Activated T-helper 1 cell treated with anti-CD3 and anti-CD28 coated beads, Interleukin-2, amount 50 U/mL, for 16 hours (primary cell): ENCODE results near the gene ANKRD35.

ENCODE experiments used
- DNase-seq, 2 donors: peaks; one replicate each; pipeline ENCODE4 v3.0.0-alpha.2; 2020; ENCODE audit warnings: low read depth in 1 of 2, low spot score in 1 of 2

ANKRD35 gene

DNA sequence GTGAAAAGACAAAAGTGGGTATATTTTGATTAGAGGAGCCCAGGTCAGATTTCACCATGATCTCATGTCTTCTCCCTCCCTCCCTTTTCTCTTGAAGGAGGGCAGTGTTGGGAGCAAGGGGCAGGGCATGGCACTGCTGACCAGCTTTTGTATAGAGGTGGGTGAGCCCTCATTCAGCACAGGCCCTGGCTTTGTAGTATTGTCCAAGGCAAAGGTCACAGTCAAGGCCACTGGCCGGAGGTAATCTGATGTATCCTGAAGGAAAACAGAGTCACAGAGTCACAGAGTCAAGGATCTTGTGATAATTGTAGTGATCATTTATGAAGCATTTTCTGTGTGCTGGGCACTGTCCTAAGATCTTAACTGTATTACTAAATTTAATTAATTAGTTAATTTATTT, 12.3 kb upstream of the ANKRD35 start:
- DNase-seq, result no peak

GRCh38 chr1:145895471-145895870, 9.8 kb upstream of the ANKRD35 start:
- DNase-seq, result no peak

DNA sequence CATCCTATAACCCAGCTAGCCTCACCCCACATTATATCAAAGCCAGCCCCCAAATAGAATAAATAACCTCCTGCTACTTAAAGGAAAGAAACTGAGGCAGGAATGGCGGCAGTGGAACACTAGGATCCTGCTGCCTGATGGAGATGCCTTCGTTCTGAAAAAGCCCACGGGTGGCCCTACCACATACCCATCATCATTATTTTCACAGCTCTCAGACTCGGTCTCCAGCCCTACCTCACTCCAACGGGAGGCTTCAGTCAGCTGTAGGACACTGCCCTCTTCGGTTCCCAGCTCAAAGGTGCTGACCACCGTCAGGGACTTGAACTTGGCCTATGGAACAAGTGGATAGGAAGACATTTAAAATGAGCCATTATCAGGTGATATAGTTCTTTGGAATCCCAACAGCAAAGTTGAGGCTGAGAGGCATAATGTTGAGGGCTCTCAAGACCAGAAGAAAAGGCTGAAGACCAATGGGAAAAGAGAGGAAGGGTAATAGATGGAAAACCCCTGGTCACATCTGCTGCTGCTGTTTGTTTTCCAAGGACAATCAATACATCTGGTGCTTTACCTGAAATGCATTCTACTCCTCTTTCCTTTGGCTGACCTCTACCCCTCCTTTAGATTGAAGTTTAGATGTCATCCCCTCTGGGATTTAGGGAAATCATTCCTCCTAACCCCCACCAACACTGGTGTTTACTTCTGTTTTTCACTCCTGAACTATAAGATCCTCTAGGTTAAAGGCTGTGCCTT, 7.8 kb upstream of the ANKRD35 start:
- no peak for DNase-seq

- no peak for DNase-seq
Measured at GRCh38 chr1:145892486-145893087, 6.9 kb upstream of the ANKRD35 start.

DNA sequence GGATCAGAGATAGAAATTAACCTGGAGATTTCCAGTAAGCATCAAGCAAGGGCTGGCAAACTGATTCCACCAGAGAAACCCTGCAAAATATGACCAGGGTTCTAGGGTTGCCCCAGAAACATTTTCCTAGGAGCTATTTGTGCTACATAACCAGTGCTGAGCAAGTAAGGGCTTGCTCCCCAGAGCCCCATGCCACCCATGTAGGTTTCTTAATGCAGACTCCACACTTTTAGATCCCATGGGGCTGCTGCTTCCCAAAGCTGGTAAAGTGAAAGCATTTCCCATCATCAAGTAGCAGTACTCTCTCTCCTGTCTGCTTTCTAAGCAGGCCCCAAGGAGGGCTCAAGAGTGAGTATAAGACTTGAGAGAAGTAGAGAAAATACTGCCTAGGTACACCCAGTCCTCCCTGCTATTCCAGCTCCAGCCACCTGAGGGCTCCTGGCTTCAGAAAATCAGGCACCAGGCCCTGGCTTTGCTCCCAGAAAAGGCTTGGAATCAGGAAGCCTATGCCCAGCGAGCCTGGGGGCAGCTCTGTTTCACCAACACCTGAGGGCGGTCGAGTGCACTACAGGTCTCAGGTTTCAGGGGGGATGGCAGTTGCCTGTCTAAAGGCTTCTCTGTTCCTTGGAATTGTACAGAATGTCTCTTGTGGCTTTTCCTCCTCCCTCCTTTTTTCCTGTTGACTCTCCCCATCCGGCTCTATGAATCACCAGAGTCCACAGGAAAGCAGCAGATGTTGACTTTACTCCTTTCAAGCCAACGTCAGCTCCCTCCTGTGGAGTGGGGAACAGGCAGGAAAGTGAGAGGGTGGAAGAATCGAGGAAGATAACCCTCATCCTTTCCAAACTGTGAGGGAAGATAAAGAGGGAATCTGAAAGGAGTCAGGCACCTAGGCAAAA, 6.2 kb upstream of the ANKRD35 start:
- peak; percentile 11 to 14 for DNase-seq

- no peak for DNase-seq
Measured at GRCh38 chr1:145891143-145891542, 5.5 kb upstream of the ANKRD35 start.

- no peak for DNase-seq
Measured at GRCh38 chr1:145889722-145890121, 4.1 kb upstream of the ANKRD35 start.

DNA sequence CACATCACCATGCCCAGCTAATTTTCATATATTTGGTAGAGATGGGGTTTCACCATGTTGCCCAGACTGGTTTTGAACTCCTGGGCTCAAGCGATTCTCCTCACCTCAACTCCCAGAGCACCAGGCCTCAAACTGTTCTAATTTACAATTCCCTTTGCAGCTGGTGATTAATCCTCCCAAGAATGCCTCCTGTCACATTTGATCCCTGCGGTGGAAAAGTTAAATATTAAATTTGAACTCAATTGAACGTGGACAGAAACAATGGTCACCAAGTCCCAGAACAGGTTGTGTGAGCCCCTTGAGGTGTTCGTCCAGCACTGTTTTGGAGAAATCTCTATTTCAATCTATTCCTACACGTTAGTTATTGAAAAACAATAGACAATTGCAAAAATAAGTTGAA, 2.0 kb upstream of the ANKRD35 start:
- no peak for DNase-seq

DNA sequence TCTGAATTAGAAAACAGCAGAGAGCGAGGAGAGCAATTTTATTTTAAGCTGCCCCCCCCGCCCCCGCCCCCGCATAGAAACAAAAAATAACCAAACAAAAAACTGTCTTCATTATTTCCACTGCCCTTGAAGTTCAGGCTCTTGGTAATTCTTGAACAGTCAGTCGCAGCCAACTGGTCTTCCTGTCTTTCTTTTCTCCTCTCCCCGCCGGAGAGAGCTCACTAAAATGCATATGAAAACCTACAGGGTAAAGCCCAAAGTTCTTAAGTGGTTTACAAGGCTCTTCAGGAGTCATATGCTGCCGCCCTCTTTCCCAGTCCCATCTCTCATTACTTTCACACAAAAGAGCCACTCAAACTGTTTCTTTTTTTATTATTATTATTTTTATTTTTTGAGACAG, 1.1 kb upstream of the ANKRD35 start:
- DNase-seq, result no peak

DNA sequence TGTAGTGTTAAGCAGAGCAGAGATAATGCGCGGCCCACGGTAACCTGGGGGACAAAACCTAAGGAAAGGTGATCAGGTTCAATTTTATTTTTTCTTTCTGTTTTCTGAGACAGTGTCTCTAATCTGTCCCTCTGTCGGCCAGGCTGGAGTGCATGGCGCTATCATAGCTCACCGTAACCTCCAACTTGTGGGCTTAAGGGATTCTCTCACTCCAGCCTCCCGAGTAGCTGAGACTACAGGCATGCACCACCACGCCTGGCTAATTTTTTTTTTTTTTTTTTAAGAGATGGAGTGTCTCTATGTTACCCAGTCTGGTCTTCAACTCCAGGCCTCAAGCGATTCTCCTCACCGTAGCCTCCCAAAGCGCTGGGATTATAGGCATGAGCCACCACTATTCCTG, 724 bp upstream of the ANKRD35 start:
- DNase-seq, result no peak

DNA sequence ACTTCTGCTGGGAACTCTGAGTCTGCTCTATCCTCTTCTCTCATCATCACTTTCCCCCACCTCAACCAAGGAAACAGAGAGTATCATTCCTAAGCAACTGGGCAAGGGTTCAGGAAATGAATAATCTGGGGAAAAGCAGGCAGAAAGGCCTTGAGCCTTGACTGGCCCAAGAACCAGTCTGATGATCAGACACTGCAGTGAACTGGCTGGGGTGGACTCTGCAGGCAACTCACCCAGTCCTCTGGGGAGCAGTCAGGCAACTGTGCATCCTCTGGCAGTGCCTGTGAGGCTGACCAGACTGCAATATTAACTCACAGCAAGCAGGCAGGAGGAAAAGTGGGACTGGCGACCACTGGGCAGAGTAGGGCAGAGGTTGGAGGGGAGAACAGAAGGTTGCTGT, 991 bp downstream of the ANKRD35 start:
- DNase-seq, result no peak

- no peak for DNase-seq
Measured at GRCh38 chr1:145879775-145880174, 5.9 kb downstream of the ANKRD35 start.

- DNase-seq, result no peak
Measured at GRCh38 chr1:145878724-145879123, 6.9 kb downstream of the ANKRD35 start.

GRCh38 chr1:145877923-145878486, 7.7 kb downstream of the ANKRD35 start:
- no peak for DNase-seq

DNA sequence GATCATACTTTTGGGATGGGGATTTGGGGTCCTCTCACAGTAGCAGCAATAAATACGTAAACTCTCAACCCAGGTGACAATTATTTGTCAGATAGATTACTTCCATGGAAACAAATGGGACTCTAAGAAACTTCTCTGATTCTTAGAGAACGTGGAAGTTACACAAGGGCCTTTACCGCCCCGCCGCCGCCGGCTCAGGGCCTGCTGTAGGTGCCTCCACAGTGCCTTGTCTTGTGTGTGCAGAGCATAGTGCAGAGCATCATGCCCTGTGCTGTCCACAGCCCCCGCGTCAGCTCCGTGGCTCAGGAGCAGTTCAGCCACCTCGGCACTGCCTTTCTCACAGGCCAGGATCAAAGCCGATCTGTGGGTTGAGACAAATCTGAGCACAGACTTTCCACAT, 11.0 kb downstream of the ANKRD35 start:
- DNase-seq, result no peak

- DNase-seq, result peak in 1 of 2 donors; percentile 14
Measured at GRCh38 chr1:145871994-145872924, 13.4 kb downstream of the ANKRD35 start.

DNA sequence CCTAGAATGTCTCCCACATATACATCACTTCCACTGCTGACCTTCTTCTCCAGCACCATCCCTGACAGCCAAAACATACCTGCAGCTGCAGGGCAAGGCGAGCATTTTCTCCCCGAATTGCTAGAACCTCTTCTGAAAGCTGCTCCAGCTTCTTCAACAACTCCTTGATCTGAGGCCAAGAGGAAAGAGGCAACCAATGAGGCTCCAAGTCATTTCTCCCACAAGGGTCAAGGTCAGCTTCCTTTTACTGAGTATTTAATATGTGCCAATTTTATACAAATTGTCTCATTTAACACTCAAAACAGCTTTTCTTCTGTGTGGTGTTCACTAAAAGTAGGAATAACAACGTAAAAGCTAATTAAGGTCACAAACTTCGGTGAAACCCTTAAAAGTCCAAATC, 17.4 kb downstream of the ANKRD35 start:
- no peak for DNase-seq

DNA sequence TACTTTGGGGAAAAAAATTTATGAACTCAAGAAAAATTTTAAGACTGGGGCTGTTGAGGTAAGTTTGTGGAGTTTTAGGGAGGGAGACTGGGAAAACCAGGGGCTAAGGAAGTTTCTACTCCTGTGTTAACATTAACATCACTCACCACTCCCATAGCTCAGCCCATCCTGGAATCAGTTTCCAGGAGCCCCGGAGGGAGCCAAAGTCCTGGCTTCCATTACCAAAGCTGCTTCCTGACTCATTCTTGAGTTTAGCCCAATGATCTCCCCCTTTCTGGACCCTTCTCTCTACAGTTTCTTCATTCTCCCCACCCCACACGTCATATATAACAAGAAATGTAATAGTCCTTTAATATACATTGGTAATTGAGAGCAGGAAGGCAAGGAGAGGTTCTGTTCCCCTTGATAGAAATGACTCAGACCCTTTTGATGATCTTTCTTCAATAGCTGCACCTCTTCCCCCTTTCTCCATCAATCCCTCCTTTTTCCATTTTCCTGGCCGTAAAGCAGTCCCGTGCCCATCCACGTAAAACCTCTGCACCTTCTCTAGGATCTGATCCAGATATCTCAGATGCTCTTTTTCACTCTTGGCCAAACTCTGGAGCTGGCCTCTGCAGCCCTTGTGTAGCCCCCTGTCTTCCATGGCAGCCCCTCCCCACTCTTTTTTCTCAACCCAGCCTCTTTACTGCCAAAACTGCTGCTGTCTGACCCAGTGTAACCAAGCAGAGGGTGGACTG, 22.2 kb downstream of the ANKRD35 start:
- DNase-seq, result no peak

- peak; percentile 45 to 62 for DNase-seq
Measured at GRCh38 chr1:145859491-145860023, 26.1 kb downstream of the ANKRD35 start.
